GM12873 (cell line): ENCODE measurements around the gene TAF11.

Experiments used
- CTCF ChIP-seq: IDR thresholded peaks from 2 replicates; pipeline ENCODE4 v1.5.1; 2012; ENCODE audit warnings: low read depth, mild to moderate bottlenecking, moderate library complexity, low read length, control low read depth; ENCODE audit not compliant: insufficient read depth; ENCODE audit errors: missing control alignments

Gene TAF11

GRCh38 chr6:34871853-34872252 is 16.0 kb downstream of the TAF11 start:
- TF ChIP-seq CTCF: no peak

GRCh38 chr6:34867484-34867883 is 20.4 kb downstream of the TAF11 start:
- TF ChIP-seq CTCF: no peak

- no peak for TF ChIP-seq CTCF
Measured at GRCh38 chr6:34866509-34866908, 21.3 kb downstream of the TAF11 start.

GRCh38 chr6:34865107-34865506 is 22.7 kb downstream of the TAF11 start:
- TF ChIP-seq CTCF: no peak

GRCh38 chr6:34864007-34864406 is 23.8 kb downstream of the TAF11 start:
- no peak for TF ChIP-seq CTCF

- TF ChIP-seq CTCF: no peak
Measured at GRCh38 chr6:34860776-34861175, 27.1 kb downstream of the TAF11 start.

- no peak for TF ChIP-seq CTCF
Measured at GRCh38 chr6:34859951-34860350, 27.9 kb downstream of the TAF11 start.
